HepG2 (cell line): ENCODE results near the gene MCRIP2.

Source experiments
- PHF21A ChIP-seq: sonication (generic); formaldehyde crosslinking; IDR thresholded peaks from 2 replicates; pipeline ENCODE4 v1.5.0; 2020; ENCODE audit warnings: mild to moderate bottlenecking, missing genetic modification reagents
- POGK ChIP-seq: sonication (generic); formaldehyde crosslinking; conservative IDR thresholded peaks from 2 replicates; pipeline ENCODE4 v1.8.0; 2022; ENCODE audit warnings: mild to moderate bottlenecking, moderate library complexity, missing genetic modification reagents
- POLR2A ChIP-seq, 2 experiments: IDR thresholded peaks; 2 replicates each; pipeline ENCODE4 v1.6.1; 2011; ENCODE audit warnings: low read depth in 2 of 2, low read length in 2 of 2, mild to moderate bottlenecking in 1 of 2, moderate library complexity in 1 of 2; ENCODE audit not compliant: insufficient read depth in 1 of 2
- RCOR2 ChIP-seq: IDR thresholded peaks from 2 replicates; pipeline ENCODE4 v1.6.1; 2016; ENCODE audit warnings: missing biosample characterization, missing genetic modification reagents
- ZKSCAN1 ChIP-seq: fragments of 150-350 bp; IDR thresholded peaks from 2 replicates; pipeline ENCODE4 v1.6.1; 2014; ENCODE audit warnings: low read length
- ZNF574 ChIP-seq: sonication (generic); formaldehyde crosslinking; IDR thresholded peaks from 2 replicates; pipeline ENCODE4 v1.4.0; 2020; ENCODE audit warnings: missing genetic modification reagents
- ZNF639 ChIP-seq: conservative IDR thresholded peaks from 2 replicates; pipeline ENCODE4 v1.6.1; 2018; ENCODE audit warnings: missing genetic modification reagents
- ZNF644 ChIP-seq: IDR thresholded peaks from 2 replicates; pipeline ENCODE4 v1.6.1; 2016; ENCODE audit warnings: low read depth

- TF ChIP-seq RCOR2 (CRISPR knock-in tag) (no peak), ZNF639 (CRISPR knock-in tag) (no peak; the same call in 1 of the 2 replicates), ZNF644 (CRISPR knock-in tag) (no peak), ZKSCAN1 (no peak), PHF21A (CRISPR knock-in tag) (no peak; the same call in 1 of the 2 replicates), POLR2A (IDR thresholded peaks at IDR 0.05; ENCODE audit: insufficient read depth in 1 of 2, low read depth in 2 of 2, low read length in 2 of 2) (peak; percentile 52 to 96), ZNF574 (CRISPR knock-in tag) (peak; percentile 42), POGK (CRISPR knock-in tag) (peak; percentile 68)
Measured at GRCh38 chr16:641326-642188, at the start of gene MCRIP2.
